GM12878 (cell line): ENCODE measurements around the gene PLAAT3. TPM values are rescaled to one million over a fixed set of nuclear protein-coding genes. Genes with fewer than 3 reads are reported as not detected.

Experiments used
- ASH2L ChIP-seq: fragments of 300-600, 200-600 bp; sonication (generic); IDR thresholded peaks from 2 replicates; pipeline ENCODE4 v1.6.1; 2017; ENCODE audit warnings: low read depth, mild to moderate bottlenecking, borderline replicate concordance
- CBX3 ChIP-seq: fragments of 200-600 bp; sonication (generic); IDR thresholded peaks from 2 replicates; pipeline ENCODE4 v1.6.1; 2016; ENCODE audit warnings: low read depth, borderline replicate concordance
- CEBPB ChIP-seq, 2 experiments: fragments of 150-350 bp in 1 of 2; IDR thresholded peaks; 2 replicates each; pipeline ENCODE4 v1.6.1; 2012 to 2014; ENCODE audit warnings: low read depth in 2 of 2, low read length in 2 of 2, borderline replicate concordance in 1 of 2, inconsistent platforms in 1 of 2
- FOXM1 ChIP-seq: IDR thresholded peaks from 2 replicates; pipeline ENCODE4 v1.6.1; 2012; ENCODE audit warnings: low read depth, mild to moderate bottlenecking, inconsistent platforms, low read length, moderate library complexity
- HCFC1 ChIP-seq: fragments of 150-350 bp; IDR thresholded peaks from 2 replicates; pipeline ENCODE4 v1.6.1; 2014; ENCODE audit warnings: low read length
- HDGF ChIP-seq: fragments of 450-650 bp; IDR thresholded peaks from 2 replicates; pipeline ENCODE4 v1.6.1; 2016; ENCODE audit warnings: antibody characterized with exemption
- IKZF2 ChIP-seq, 2 experiments: fragments of 450-650 bp; IDR thresholded peaks; 2 replicates each; pipeline ENCODE4 v1.6.1; 2017; ENCODE audit warnings: mild to moderate bottlenecking in 2 of 2, moderate library complexity in 2 of 2
- IRF4 ChIP-seq: IDR thresholded peaks from 2 replicates; pipeline ENCODE4 v1.6.1; 2011; ENCODE audit warnings: low read depth, low read length
- KAT2A ChIP-seq: conservative IDR thresholded peaks from 2 replicates; pipeline ENCODE4 v1.6.1; 2011; ENCODE audit warnings: low read depth, low read length; ENCODE audit not compliant: control insufficient read depth
- MTA2 ChIP-seq: fragments of 450-650 bp; IDR thresholded peaks from 2 replicates; pipeline ENCODE4 v1.6.1; 2016; ENCODE audit warnings: low read depth, mild to moderate bottlenecking, moderate library complexity
- MYB ChIP-seq: fragments of 150-350 bp; IDR thresholded peaks from 2 replicates; pipeline ENCODE4 v1.6.1; 2014; ENCODE audit warnings: mild to moderate bottlenecking, low read depth, low read length, borderline replicate concordance
- MYC ChIP-seq: IDR thresholded peaks from 2 replicates; pipeline ENCODE4 v1.6.1; 2011; ENCODE audit warnings: mild to moderate bottlenecking, low read length, moderate library complexity, inconsistent platforms; ENCODE audit not compliant: insufficient read depth, insufficient replicate concordance, insufficient read length, severe bottlenecking
- NR2C1 ChIP-seq: fragments of 450-650 bp; IDR thresholded peaks from 2 replicates; pipeline ENCODE4 v1.6.1; 2017; ENCODE audit warnings: antibody characterized with exemption, mild to moderate bottlenecking, moderate library complexity
- NR2C2 ChIP-seq: IDR thresholded peaks from 2 replicates; pipeline ENCODE4 v1.6.1; 2011; ENCODE audit warnings: borderline replicate concordance, low read depth; ENCODE audit not compliant: control insufficient read depth, insufficient read length
- NR2F1 ChIP-seq: fragments of 450-650 bp; conservative IDR thresholded peaks from 2 replicates; pipeline ENCODE4 v1.6.1; 2017; ENCODE audit warnings: mild to moderate bottlenecking
- NRF1 ChIP-seq: conservative IDR thresholded peaks from 2 replicates; pipeline ENCODE4 v1.6.1; 2011; ENCODE audit warnings: mild to moderate bottlenecking, low read depth, low read length, improper control_type of control experiment
- PAX5 ChIP-seq: IDR thresholded peaks from 2 replicates; pipeline ENCODE4 v1.6.1; 2011; ENCODE audit warnings: low read depth, low read length, borderline replicate concordance
- POLR2A ChIP-seq: IDR thresholded peaks from 2 replicates; pipeline ENCODE4 v1.6.1; 2011; ENCODE audit warnings: low read depth, mild to moderate bottlenecking, low read length
- RAD21 ChIP-seq: IDR thresholded peaks from 2 replicates; pipeline ENCODE4 v1.6.1; 2011; ENCODE audit warnings: mild to moderate bottlenecking, low read depth, low read length, moderate library complexity; ENCODE audit not compliant: insufficient read depth
- SIN3A ChIP-seq: IDR thresholded peaks from 2 replicates; pipeline ENCODE4 v1.6.1; 2012; ENCODE audit warnings: low read depth, low read length, improper control_type of control experiment
- SMARCA5 ChIP-seq: fragments of 450-650 bp; IDR thresholded peaks from 2 replicates; pipeline ENCODE4 v1.6.1; 2017; ENCODE audit warnings: mild to moderate bottlenecking
- ZNF207 ChIP-seq: fragments of 450-650 bp; IDR thresholded peaks from 2 replicates; pipeline ENCODE4 v1.6.1; 2014; ENCODE audit warnings: antibody characterized with exemption, mild to moderate bottlenecking, borderline replicate concordance
- polyA plus RNA-seq, 11 experiments: library from polyadenylated mRNA; depleted of rRNA in 4 of 11; unstranded in 6 of 11; stranded (reverse) in 5 of 11; fragments of >200 nt; fragmentation: Nextera tagmentation in 4 of 11; fragmentation: Illumina TruSeq in 1 of 11; extraction: Ambion mirVana in 4 of 11; extraction: Trizol in 1 of 11; gene quantifications; 1 replicate in 1 of 11; 2 replicates in 10 of 11; pipeline versions ENCODE4 v1.2.1 to v1.2.3, GENCODE V29; 2011 to 2016; ENCODE audit warnings: inconsistent platforms in 2 of 11, missing spikeins in 2 of 11, low read depth in 1 of 11
- total RNA-seq, 4 experiments: library from RNA; depleted of rRNA in 3 of 4; stranded (reverse); fragments of >200 nt in 3 of 4; fragmentation: Illumina TruSeq in 1 of 4; extraction: Trizol in 1 of 4; gene quantifications; 2 replicates each; pipeline versions ENCODE4 v1.2.1 to v1.2.3, GENCODE V29; 2013 to 2021
- TF ChIP-seq, protein P1 (sequence below): fragments of 450-650 bp; IDR thresholded peaks from 2 replicates; pipeline ENCODE4 v1.6.1; 2017; ENCODE audit warnings: mild to moderate bottlenecking
- TF ChIP-seq, protein P2 (sequence below): IDR thresholded peaks from 2 replicates; pipeline ENCODE4 v1.6.1; 2012; ENCODE audit warnings: low read depth, low read length, improper control_type of control experiment
- TF ChIP-seq, protein P3 (sequence below): fragments of 450-650 bp; IDR thresholded peaks from 2 replicates; pipeline ENCODE4 v1.6.1; 2016; ENCODE audit warnings: mild to moderate bottlenecking
- TF ChIP-seq, protein P4 (sequence below): IDR thresholded peaks from 2 replicates; pipeline ENCODE4 v1.6.1; 2011; ENCODE audit warnings: borderline replicate concordance, low read depth, mild to moderate bottlenecking, moderate library complexity, mixed read lengths, low read length; ENCODE audit not compliant: insufficient read depth; ENCODE audit errors: extremely low read length

The PLAAT3 gene
- total and polyA plus RNA-seq, 10 of the 15 experiments (the other 5 are each of a cell fraction or from before 2014, with no cell fraction given), result 4.8 to 37.0 (median 14.8) TPM

DNA sequence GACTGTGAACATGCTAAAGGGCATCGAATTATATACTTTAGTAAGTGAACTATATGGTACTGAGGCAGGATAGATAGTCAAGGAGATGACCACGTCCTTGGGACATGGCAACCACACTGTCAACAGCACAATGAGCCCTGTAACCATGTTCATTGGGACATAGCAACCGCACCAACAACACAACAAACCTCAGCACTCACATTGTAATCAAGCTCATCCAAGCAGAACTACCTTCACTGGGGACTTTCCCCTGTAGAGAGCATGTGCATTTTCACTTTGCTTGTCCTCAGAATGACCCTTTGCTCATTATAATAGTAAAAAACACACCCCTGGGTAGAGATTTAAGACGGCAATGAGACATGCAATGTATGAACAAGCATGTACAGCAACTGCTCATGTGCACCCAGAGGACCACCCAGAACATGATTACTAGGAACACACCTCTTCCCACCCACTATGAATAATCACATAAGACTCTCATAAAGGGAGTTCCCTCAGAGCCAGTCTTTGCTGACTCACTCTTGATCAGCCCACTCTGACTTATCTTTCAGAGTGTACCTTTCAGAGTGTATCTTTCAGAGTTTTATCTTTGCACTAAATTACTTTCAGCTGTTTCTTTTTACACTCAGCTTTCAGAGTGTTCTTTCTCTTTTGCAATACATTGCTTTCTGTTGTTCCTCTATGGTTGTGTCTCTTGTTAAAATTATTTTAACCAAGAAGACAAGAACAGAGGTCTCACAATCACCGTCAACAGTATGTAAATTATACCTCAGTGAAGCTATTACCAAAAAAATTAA lies 47.0 kb downstream of the PLAAT3 start (continued):
- TF ChIP-seq NR2C2 (no peak), IRF4 (peak; percentile 72; the same call in 1 of the 2 replicates), NR2F1 (no peak), ZNF207 (peak; percentile 50; the same call in 1 of the 2 replicates), FOXM1 (peak; percentile 78), SIN3A (no peak), MYC (no peak), HCFC1 (no peak), HDGF (peak; percentile 78; the same call in 1 of the 2 replicates), PAX5 (peak; percentile 99), CBX3 (no peak), ASH2L (peak; percentile 33; the same call in 1 of the 2 replicates), MTA2 (peak; percentile 94), MYB (no peak), CEBPB (IDR thresholded peaks at IDR 0.05; ENCODE audit: borderline replicate concordance in 1 of 2, low read depth in 2 of 2, low read length in 2 of 2) (no peak), NR2C1 (no peak), RAD21 (no peak), SMARCA5 (no peak), POLR2A (no peak), KAT2A (no peak), IKZF2 (IDR thresholded peaks at IDR 0.05) (peak; percentile 78 to 79), NRF1 (no peak)
- TF ChIP-seq, protein P1, sequence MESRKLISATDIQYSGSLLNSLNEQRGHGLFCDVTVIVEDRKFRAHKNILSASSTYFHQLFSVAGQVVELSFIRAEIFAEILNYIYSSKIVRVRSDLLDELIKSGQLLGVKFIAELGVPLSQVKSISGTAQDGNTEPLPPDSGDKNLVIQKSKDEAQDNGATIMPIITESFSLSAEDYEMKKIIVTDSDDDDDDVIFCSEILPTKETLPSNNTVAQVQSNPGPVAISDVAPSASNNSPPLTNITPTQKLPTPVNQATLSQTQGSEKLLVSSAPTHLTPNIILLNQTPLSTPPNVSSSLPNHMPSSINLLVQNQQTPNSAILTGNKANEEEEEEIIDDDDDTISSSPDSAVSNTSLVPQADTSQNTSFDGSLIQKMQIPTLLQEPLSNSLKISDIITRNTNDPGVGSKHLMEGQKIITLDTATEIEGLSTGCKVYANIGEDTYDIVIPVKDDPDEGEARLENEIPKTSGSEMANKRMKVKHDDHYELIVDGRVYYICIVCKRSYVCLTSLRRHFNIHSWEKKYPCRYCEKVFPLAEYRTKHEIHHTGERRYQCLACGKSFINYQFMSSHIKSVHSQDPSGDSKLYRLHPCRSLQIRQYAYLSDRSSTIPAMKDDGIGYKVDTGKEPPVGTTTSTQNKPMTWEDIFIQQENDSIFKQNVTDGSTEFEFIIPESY, result no peak
- TF ChIP-seq, protein P2, sequence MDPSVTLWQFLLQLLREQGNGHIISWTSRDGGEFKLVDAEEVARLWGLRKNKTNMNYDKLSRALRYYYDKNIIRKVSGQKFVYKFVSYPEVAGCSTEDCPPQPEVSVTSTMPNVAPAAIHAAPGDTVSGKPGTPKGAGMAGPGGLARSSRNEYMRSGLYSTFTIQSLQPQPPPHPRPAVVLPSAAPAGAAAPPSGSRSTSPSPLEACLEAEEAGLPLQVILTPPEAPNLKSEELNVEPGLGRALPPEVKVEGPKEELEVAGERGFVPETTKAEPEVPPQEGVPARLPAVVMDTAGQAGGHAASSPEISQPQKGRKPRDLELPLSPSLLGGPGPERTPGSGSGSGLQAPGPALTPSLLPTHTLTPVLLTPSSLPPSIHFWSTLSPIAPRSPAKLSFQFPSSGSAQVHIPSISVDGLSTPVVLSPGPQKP, result no peak
- TF ChIP-seq, protein P3, sequence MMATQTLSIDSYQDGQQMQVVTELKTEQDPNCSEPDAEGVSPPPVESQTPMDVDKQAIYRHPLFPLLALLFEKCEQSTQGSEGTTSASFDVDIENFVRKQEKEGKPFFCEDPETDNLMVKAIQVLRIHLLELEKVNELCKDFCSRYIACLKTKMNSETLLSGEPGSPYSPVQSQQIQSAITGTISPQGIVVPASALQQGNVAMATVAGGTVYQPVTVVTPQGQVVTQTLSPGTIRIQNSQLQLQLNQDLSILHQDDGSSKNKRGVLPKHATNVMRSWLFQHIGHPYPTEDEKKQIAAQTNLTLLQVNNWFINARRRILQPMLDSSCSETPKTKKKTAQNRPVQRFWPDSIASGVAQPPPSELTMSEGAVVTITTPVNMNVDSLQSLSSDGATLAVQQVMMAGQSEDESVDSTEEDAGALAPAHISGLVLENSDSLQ, result peak; percentile 57
- TF ChIP-seq, protein P4, sequence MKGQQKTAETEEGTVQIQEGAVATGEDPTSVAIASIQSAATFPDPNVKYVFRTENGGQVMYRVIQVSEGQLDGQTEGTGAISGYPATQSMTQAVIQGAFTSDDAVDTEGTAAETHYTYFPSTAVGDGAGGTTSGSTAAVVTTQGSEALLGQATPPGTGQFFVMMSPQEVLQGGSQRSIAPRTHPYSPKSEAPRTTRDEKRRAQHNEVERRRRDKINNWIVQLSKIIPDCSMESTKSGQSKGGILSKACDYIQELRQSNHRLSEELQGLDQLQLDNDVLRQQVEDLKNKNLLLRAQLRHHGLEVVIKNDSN, result no peak
